ENCODE data around the gene TCEANC2.

DNA sequence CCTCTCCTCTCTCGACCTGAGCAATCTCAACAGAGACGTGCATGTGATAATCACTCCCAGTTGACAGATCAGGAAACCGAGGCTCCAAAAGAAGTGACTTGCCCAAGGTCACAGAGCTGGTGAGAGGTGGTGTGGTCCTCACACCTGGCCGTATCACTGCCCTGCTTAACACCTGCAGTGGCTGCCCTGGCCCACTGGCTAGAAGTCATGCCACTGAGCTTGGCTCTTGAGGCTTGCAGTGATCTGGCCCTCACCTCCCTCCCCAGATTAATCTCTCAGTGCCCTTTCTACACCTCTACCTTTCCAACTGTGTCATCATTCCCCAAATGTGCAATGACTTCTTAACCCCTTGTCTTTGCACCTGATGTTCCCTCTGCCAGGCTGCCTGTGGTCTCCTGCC, 60.6 kb downstream of the TCEANC2 start:
- TF ChIP-seq POLR2A (IDR thresholded peaks at IDR 0.05) (no peak), CTCF (IDR thresholded peaks at IDR 0.05) (no peak)

Data from esophagus squamous epithelium (tissue), 4 donors.